HS-27A (cell line): ENCODE measurements around the gene RBCK1.
"Not testable (repeated sequence)": the region's sequence is repeated elsewhere in the genome, so short reads cannot be mapped to it uniquely, and the experiment has no call there.

Experiments used
- DNase-seq: peaks from one replicate; pipeline ENCODE4 v3.0.0-alpha.2; 2012; ENCODE audit warnings: low read depth, missing footprints

RBCK1 gene

DNA sequence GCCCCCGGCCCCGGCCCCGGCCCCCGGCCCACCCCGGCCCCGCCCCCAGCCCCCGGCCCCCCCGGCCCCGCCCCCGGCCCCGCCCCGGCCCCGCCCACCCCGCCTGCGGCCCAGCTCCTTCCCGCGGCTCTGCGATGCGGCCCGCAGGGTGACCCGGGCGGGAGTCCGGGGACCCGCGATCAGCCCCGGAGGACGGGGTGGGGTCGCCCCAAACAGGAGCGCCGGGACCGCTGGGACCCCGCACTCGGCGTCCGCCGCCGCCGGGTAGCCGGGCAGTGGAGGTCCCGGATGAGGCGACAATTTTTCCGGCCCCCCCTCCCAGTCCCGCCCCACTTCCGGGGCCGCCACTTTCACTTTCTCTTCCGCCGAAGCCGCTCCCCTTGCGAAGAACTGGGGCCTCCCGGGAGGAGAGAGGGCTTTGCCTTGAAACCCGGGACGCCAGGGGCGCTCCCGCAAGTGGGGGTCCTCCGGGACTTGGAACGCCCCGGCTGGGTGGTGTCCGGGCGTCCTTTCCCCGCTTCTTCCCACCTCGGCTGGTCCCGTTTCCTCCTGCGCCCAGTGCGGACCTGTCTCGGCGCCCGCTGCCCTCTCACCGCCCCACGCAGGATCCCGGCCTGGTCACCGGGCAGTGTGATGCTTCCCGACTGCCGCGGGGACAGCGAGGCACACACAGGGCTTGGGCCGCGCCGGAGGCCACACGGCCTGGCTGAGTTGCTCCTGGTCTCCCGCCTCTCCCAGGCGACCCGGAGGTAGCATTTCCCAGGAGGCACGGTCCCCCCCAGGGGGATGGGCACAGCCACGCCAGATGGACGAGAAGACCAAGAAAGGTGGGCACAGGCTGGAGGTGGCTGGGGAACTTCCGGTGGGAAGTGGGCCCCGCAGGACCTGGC is at the start of gene RBCK1:
RBCK1 (plus strand) TSS at position 347 of the 890 bp plus-strand sequence; CDS start at position 806, 459 bp downstream.
- DNase-seq = peak; percentile 53

DNA sequence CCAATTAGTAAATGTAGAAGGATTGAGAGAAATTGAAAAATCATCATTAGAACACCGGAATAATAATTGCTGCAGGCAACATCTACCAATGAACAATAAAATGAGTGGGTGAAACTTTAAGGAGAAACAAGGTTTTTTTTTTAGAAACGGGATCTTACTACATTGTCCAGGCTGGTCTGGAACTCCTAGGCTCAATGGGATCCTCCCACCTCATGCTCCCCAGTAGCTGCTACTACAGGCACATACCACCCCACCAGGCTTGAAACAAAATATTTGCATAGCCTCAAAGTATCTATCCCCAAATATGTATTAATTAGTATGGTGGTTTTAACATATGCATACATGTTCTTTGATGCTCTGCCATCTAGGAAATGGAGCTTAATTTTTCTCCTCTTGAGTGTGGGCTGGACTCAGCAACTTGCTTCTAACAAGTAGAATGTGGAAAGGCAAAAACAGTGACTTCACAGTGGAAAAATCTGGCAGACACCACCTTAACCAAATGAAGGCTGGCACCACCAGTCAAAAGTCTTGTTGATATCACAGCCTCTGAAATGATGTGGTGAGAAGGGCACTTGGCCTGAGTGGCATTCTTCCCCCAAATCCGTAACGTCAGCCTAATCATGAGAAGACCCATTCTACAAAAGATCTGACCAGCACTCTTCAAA is 49.1 kb upstream of the RBCK1 start:
- DNase-seq = no peak

DNA sequence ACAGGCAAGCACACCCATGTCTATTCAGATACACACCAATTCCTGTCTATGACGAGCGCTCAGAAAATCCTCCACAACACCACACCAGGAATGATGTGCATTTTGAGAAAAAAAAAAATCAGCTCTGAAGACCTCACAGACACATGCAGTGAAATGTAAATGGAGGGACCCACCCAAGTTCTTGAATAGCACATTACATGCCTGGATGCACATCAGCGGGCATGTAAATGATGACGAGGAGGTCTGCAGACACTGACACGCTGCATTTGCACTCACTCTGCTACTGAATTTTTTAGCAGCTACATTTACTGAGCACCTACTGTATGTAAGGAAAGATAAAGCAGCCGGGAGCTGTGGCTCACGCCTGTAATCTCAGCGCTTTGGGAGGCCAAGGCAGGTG is 46.5 kb upstream of the RBCK1 start:
- DNase-seq = no peak

DNA sequence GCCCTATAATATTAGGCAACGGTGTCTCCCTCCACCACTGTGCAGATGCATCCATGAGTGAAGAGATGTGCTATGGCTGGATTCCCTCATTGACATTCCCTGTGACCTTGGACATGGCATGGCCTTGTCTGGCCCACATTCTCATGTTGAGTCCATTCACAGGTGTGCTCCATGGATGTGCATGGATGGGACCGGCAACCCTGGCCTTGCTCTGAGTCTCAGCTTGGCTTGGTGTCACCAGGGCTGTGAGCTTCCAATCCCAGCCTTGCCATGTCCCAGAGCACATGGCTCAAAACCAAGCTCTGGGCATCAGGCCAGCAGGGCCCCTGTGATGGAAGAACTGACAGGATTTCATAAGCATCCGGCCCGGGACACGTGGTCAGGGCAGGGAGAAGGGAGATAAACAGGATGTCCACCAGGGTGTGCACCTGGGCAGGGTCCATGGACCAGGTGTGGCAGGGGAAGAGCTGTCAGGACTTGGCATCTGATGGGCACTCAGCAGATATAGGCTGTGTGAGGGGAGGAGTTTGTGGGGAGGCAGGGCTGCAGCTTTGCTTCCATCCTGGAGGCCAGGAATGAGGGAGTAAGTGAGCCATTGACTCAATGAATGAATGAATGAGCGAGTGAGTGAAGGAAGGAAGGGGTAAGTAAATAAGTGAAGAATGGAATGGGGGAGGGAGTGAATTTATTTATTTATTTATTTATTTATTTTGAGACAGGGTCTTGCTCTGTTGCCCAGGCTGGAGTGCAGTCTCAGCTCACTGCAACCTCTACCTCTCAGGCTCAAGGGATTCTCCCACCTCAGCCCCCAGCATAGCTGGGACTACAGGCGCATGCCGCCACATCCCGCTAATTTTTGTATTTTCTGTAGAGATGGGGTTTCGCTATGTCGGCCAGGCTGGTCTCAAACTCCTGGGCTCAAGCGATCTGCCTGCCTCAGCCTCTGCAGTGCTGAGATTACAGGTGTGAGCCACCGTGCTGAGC is 45.5 kb upstream of the RBCK1 start:
- peak; percentile 86 for DNase-seq

DNA sequence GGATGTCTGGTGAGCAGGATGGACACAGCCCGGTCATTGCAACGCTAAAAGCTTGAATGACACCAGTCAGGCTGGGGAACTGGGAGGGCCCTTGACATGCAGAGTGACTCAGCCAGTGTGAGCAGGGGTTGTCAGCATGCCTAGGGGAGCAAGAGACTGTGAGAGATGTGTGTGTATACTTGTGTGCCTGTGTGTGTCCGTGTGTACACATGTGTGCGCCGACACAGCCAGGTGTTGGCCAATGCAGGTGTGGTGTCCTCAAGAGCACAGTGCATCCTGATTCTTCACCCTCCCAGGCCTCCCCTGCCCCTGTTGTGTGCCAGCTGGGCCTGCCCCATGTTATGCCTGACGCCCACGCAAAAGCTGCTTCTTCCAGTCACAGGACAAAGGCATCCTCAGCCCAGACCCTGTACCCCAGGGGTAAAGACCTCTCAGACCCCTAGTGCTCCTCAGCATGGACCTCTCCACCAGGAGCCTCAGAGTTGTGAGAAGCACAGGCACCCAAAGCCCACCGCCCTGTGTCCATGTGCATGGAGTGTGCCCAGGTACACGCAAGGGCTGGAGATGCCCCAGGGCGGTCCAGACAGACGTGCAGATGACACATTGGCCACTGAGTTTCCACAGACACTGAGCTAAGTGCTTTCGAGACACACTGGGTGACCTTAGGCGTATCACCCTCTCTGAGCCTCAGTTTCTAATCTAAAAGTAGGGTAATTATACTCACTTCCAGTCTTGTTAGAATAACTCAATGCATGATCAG is 44.6 kb upstream of the RBCK1 start:
- DNase-seq = no peak

DNA sequence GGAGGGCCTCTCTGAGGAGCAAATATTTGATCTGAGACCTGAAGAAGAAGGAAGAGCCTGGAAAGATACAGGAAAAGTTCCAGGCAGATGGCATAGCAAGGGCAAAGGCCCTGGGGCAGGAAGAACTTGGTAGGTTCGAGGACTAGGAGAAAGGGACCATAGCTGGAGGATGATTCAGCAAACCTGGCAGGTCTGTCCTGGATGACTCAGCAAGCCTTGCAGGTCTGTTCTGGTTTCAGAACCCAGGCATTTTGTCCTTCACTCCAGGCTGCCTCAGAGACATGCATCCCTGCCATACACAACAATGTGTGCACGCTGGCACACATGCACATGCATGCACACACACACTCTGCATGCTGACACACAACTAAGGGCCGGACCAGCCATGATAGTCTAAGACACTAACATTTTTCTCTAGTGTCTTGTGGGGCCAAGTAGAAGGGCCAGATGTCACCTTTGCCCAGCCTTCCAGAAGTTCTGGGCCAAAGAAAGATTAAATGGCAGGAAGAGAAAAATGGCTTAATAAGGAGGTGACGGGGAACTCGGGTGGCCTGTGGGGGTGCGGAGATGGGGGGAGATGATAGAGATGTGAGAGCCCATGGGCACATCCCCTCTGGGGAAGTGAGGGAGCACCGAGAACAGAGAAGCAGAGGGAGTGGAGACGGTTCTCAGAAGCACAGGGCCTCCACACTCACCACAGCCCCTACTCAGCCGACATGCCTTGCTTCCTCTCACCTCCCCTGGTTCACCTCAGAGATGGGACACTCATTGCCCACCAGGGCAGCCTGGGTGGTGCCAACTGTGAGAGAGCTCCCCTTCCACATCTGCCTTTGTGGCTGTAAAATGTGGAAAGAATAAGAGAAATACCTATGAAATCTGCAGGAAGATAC is 42.9 kb upstream of the RBCK1 start:
- DNase-seq = no peak

DNA sequence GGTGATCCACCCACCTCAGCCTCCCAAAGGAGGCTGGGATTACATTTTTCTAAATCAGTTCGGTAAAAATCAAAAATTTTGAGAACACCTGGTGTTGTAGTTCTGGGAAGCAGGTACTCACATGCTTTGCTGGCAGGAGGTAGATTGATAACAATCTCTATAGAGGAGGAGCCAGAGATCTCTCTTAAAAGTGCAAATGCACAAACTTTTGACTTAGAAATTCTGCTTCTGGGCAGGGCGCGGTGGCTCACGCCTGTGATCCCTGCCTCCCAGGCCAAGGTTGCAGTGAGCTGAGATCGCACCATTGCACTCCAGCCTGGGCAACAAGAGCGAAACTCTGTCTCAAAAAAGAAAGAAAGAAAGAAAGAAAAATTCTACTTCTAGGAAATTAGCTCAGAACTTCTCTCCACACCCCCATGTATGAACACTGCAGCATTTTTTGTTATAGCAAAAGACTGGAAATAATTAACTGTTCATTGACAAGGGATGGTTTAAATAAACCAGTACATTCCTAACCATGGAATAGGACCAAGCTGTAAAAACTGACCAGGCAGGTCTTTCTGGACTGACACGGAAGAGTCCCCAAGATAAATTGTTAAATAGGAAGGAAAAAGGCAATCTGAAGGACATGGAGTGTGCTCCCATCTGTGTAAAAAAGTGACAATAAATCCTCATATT is 41.9 kb upstream of the RBCK1 start:
- no peak for DNase-seq

DNA sequence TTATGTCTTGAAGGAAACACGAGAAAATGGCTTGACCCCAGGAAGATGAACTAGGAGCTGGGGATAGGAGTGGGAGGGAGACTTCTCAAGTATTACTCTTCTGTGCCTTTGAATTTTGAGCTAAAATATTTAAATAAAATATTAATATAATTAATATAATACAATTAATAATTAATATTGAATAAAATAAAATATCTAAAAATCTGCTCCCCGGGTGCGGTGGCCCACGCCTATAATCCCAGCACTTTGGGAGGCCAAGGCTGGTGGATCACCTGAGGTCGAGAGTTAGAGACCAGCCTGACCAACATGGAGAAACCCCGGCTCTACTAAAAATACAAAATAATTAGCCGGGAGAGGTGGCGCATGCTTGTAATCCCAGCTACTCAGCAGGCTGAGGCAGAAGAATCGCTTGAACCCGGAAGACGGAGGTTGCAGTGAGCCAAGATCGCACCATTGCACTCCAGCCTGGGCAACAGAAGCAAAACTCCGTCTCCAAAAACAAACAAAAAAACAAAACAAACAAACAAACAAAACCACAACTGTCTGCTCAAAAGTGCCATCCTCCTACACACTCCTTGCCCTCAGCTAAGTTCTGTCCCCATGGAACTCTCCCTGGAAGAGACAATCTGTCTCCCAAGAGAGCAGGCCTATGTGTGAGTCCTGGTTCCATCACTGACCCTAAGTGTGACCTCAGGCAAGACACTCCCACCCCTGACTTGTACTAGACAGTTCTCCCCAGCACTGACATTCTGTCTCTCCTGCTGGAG is 41.2 kb upstream of the RBCK1 start:
- DNase-seq = no peak

DNA sequence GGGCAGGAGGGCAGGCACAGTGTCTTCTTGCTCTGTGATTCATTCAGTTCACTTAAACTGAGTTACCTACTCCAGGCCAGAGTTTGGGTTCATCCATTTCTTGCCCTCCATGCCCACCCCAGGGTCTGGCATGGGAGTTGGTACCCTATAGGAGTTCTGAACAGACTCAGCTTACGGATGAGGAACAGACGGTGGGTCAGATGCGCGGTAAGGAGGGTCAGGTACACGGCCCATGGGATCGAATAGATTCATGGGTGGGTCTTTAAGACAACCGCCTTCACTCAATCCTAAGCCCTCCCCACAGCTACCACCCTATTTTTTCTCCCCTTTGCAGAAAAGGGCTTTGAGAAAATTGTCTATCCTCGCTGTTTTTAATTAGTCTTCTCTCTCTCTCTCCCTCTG is 40.6 kb upstream of the RBCK1 start:
- no peak for DNase-seq

DNA sequence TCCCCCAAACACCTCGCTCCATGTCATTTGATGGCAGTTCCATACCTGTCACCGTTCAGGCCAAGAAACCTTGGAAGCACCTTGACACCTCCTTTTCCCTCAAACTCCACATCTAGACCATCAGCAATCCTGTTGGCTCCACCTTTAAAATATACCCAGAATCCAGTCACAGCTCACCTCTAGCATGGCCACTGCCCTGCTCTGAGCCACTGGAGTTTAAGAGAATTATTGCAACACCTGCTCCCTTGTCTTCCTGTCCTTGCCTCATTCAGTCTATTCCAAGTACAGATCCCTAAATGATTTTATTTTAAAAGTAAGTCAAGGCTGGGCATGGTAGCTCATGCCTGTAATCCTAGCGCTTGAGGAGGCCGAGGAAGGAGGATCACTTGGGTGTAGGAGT is 39.2 kb upstream of the RBCK1 start:
- DNase-seq = no peak

DNA sequence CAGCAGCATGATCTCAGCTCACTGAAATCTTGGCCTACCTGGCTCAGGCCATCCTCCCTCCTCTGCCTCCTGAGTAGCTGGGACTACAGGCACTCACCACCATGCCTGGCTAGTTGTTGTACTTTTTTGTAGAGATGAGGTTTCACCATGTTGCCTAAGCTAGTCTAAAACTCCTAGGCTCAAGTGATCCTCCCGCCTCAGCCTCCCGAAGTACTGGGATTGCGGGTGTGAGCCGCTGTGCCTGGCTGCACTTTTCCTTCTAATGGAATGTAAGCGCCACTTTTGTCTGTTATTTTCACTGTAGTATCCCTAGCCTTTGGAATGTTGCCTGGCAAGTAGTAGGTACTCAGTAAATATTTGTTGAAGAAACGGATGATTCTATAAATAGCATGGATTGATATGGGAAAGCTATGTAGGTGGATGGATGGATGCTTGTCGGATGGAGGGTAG is 37.9 kb upstream of the RBCK1 start:
- DNase-seq = no peak

DNA sequence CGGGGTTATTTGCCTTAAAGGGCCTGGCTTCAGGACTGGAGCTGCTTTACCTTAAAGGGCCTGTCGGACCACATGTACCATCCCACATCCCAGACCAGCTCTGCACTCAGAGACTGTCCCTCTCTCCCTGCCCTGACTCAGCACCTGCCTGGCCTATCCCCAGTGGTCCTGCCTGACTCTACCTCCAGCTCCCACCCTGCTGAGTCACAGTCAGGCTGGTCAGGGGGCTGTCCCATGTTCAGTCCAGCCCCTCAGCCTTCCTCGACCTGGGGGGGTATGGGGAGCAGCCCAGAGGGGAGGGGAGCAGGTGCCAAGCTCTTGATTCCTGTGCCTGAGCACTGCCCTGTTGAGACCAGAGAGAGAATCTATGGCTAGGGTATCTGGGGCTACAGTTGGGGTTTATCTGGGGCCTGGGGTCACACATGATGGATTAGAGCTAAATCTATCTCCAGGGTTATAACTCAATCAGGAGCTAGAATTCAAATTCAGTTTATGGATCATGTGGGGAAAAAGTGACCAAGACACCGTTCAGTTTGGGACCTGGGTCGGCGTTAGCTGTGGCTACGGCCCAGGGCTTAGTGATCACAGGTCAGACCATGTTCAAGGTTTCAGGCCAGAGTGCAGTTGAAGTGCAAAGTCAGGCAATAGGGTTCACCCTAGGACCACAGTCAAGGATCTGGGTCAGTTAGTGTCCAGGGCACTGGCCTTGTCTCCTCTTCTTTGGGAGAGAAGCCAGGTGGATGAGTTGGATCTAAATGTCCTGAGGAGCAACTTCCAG is 36.9 kb upstream of the RBCK1 start:
- DNase-seq = no peak

DNA sequence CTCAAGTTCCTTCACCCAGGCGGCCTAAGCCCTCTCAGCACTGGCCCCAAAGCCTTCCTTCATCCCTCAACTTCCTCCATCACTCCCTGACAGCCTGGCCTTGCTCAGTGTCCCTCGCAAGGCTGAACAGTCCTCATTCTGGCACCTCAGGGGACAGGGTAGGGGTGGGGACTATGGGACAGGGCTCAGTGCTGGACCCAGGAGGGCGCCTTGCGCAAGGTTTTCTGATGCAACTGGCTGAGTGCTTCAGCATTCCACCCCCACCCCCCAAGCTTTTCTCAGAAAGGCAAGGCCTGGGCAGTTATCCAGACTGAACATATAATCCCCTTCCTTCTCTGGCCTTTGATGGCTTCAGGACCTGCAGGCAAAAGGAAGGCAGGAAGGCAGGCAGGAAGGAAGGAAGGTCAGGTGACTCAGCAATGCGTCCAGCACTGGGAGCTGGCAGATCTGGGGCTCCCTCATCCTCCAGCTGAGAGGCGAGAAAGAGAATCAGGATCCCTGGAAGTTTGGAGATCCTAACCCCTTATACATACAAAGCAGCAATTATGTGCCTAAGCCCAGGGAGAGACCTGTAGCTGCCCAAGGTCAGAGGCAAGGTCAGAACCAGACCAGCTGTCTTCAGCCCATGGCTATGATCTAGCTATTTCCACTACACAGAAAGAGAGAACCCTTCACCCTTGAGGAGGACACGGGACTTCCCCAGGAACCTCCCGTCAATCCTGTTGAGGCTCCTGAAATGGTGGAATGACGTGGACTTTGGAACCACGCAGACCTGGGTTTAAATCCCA is 36.1 kb upstream of the RBCK1 start:
- DNase-seq = no peak

DNA sequence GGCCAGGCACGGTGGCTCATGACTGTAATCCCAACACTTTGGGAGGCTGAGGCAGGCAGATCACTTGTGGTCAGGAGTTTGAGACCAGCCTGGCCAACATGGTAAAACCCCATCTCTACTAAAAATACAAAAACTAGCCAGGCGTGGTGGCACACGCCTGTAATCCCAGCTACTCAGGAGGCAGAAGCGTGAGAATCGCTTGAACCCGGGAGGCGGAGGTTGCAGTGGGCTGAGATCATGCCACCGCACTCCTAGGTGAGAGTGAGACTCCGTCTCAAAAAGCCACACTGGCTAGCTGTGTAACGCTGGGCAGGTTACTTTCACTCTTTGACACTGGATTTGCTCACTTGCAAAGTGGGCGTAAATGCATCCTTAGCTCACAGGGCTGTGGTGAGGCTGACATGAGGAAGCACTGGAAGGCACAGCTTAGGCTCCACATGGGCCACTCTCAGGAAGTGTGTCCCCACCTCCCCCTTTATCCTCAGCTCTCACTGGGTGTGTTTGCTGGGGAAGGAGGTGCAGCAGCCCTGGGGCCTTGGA is 35.5 kb upstream of the RBCK1 start:
- not testable (repeated sequence) for DNase-seq

DNA sequence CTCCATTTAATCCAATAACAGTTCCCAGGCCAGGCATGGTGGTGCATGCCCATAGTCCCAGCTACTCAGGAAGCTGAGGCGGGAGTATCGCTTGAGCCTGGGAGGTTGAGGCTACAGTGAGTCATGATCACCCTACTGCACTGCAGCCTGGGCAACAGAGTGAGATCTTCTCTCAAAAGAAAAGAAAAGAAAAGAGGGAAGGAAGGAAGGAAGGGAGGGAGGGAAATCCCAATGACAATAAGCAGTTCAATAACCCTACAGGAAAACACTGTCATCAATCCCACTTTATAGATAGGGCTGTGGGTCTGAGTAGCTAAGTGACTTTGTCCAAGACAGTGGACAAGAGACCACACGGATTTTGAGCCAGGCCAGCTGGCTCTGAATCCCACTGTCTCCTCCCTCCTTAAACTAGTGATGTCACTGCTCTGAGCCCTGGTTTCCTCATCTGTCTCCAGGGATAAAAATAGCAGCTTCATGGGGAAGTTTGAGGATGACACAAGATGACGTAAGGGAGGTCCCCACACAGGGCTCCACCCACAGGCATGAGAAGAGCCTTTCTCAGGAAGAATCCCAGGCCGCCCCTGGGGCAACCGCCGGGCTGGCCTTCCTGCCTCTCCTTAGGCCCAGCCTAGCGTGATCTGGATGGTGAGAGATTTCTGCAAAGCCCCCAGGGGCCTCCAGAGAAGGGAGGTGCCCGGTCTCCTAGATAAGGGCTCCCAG is 34.8 kb upstream of the RBCK1 start:
- DNase-seq = no peak

DNA sequence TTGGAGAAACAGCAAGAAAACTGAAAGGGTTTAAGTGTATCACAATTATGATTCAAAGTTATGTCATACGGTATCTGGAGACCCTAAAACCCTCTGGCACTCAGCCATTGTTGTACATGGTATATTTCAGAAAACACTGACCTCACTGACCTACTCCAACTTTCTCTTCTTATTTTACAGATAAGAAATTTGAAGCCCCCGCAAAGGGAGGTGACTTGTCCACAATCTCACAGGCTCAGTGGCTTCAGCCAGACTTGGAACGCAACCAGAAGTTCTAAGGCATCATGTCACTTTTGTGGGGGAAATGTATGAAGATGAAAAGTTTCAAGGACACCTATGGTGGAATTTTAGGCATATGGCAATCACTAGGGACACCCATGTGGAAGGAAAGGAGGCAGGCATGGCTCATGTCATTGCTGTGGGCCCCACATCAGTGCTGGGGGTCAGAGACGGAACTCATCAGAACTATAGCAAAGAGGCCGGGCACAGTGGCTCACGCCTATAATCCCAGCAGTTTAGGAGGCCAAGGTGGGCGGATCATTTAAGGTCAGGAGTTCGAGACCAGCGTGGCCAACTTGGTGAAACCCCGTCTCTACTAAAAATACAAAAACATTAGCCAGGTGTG is 32.7 kb upstream of the RBCK1 start:
- DNase-seq = no peak
